Kidney (tissue), 14 donors: Measurements from ENCODE around the gene ITCH. TPM values are rescaled to one million over a fixed set of nuclear protein-coding genes. Genes with fewer than 3 reads are reported as not detected.

Experiments used
- DNase-seq, 5 donors: peaks; one replicate each; pipeline ENCODE4 v3.0.0-alpha.2; 2013 to 2020
- FAIRE-seq: peaks from 2 replicates; lab custom pipeline; 2012; peaks lifted over from hg19 to GRCh38; lab: Jason Lieb, UNC
- H3K27ac ChIP-seq, 2 donors: one replicate each; pipeline ENCODE4 v1.7.0; 2013; ENCODE audit warnings: low read depth in 2 of 2, low read length in 2 of 2, inconsistent platforms in 1 of 2
- H3K27me3 ChIP-seq: one replicate; pipeline ENCODE4 v1.7.1; 2013; ENCODE audit warnings: low read length, inconsistent platforms; ENCODE audit not compliant: control insufficient read depth, insufficient read depth
- H3K36me3 ChIP-seq, 3 donors: one replicate each; pipeline versions ENCODE4 v1.7.0 to v1.7.1; 2013; ENCODE audit warnings: low read length in 3 of 3, control low read depth in 1 of 3, inconsistent platforms in 1 of 3; ENCODE audit not compliant: insufficient read depth in 3 of 3, control insufficient read depth in 2 of 3
- H3K4me1 ChIP-seq, 3 donors: one replicate each; pipeline versions ENCODE4 v1.7.0 to v1.7.1; 2013; ENCODE audit warnings: low read length in 3 of 3, inconsistent platforms in 1 of 3, low read depth in 1 of 3; ENCODE audit not compliant: control insufficient read depth in 2 of 3, insufficient read depth in 2 of 3
- H3K4me3 ChIP-seq, 3 donors: one replicate each; pipeline versions ENCODE4 v1.7.0 to v1.8.1; 2013; ENCODE audit warnings: low read length in 3 of 3, control low read depth in 1 of 3, inconsistent platforms in 1 of 3
- H3K9ac ChIP-seq, 3 donors: one replicate each; pipeline versions ENCODE4 v1.7.0 to v1.7.1; 2013; ENCODE audit warnings: low read length in 3 of 3, control low read depth in 1 of 3, inconsistent platforms in 1 of 3
- H3K9me3 ChIP-seq, 3 donors: one replicate each; pipeline versions ENCODE4 v1.7.0 to v1.7.1; 2013; ENCODE audit warnings: low read length in 3 of 3, control low read depth in 1 of 3, inconsistent platforms in 1 of 3; ENCODE audit not compliant: control insufficient read depth in 2 of 3, insufficient read depth in 1 of 3
- intact Hi-C: fragments of 100-400 bp; cut with DNase I; formaldehyde crosslinking; loops from one replicate; pipeline ENCODE4 v1.11.1; 2022
- polyA plus RNA-seq: library from polyadenylated mRNA; stranded (reverse); fragments of 350-450 nt; fragmentation: Illumina TruSeq; extraction: RNeasy Lipid Tissue Mini Kit (QIAGEN cat#74804); gene quantifications from one replicate; pipeline ENCODE4 v1.2.3, GENCODE V29; 2014; ENCODE audit warnings: low read depth, low replicate concordance; ENCODE audit not compliant: insufficient read depth
- total RNA-seq: library from RNA; stranded (reverse); fragmentation: NEBNext Ultra II Directional; extraction: Animal tissue kit (Norgen Biotek cat#: 25700); gene quantifications from one replicate; pipeline ENCODE4 v1.2.1, GENCODE V29; 2021
- TF ChIP-seq, protein P1 (sequence below): IDR thresholded peaks from 3 replicates; pipeline ENCODE4 v1.5.1; 2012; ENCODE audit warnings: mild to moderate bottlenecking, moderate library complexity, borderline replicate concordance; ENCODE audit not compliant: insufficient read depth; ENCODE audit errors: extremely low read depth
- donor health status: control.
- donor health status: control.
- donor health status: control.
- donor health status: control.
- donor health status: control.
- donor health status: DM: yes; HTN: yes; CAD: no.
- donor health status: Normal renal cell carcinoma (clear cell type).

ITCH gene
- total and polyA plus RNA-seq, 2 donors from 2014 or later, result 10.1 to 63.1 TPM

DNA sequence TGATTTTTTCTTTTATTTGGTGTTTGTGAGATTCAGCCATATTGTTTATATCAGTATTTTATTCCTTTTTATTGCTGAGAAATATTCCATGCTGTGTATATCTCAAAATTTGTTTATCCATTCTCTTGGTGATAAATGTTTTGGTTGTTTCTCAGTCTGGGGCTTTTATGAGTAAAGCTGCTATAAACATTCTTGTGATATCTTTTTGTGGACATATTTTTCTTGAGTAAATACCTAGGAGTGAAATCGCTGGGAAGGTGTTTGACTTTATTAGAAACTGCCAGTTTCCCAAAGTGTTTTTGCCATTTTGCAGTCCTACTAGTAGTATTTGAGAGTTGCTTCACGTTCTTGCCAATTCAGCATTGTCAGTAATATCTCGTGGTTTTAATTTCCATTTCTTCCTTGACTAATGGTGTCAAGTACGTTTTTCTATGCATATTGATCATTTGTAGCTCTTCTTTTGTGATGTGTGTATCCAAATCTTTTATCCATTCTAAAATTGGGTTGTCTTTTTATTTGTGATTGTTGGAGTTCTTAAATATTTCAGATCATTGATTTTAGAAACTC lies 122.1 kb downstream of the ITCH start:
- H3K4me3 ChIP-seq, result no peak overlapping the region
- H3K27ac ChIP-seq, result no peak overlapping the region
- peaks cover 6 to 19% (median 7%) of the 10 kb centered on the region in 3 donors for H3K36me3 ChIP-seq
- TF ChIP-seq, protein P1, sequence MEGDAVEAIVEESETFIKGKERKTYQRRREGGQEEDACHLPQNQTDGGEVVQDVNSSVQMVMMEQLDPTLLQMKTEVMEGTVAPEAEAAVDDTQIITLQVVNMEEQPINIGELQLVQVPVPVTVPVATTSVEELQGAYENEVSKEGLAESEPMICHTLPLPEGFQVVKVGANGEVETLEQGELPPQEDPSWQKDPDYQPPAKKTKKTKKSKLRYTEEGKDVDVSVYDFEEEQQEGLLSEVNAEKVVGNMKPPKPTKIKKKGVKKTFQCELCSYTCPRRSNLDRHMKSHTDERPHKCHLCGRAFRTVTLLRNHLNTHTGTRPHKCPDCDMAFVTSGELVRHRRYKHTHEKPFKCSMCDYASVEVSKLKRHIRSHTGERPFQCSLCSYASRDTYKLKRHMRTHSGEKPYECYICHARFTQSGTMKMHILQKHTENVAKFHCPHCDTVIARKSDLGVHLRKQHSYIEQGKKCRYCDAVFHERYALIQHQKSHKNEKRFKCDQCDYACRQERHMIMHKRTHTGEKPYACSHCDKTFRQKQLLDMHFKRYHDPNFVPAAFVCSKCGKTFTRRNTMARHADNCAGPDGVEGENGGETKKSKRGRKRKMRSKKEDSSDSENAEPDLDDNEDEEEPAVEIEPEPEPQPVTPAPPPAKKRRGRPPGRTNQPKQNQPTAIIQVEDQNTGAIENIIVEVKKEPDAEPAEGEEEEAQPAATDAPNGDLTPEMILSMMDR, result no peak
- FAIRE-seq, result no peak
- intact Hi-C loops, result no loop called here
- H3K9ac ChIP-seq, result no peak overlapping the region
- H3K4me1 ChIP-seq, result peaks cover 0 to 6% (median 0%) of the 10 kb centered on the region in 3 donors
- no peaks in the 10 kb centered on the region for H3K27me3 ChIP-seq
- no peaks in the 10 kb centered on the region for H3K9me3 ChIP-seq
- no peak for DNase-seq

DNA sequence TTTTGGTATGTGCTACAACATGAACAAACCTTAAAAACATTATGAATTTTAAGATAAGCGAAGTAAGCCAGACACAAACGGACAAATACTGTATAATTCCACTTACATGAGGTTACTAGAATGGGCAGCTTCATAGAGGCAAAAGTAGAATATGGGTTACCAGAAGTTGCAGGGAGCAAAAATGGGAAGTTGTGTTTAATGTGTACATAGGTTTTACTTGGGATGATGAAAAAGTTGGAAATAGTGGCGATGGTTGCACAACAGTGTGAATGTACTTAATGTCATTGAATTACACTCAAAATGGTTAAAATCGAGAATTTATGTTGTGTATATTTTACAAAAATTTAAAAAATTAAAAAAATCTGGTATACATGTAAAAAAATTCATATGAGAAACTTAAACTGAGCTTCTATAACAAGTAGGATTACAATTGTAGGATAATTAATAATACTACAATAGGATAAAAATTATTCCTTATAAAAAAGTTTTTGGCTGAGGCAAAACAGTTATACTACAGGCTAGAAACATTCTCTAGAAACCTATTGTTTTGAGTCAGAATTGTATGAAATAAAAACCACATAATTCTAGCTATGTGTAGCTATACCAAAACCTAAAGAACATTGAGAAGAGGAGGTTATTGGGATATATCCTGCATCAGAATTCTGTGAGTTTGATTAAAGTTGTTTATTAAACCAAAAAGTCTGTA lies 128.3 kb downstream of the ITCH start:
- TF ChIP-seq, protein P1, result no peak
- no peaks in the 10 kb centered on the region for H3K9me3 ChIP-seq
- intact Hi-C loops, result no loop called here
- FAIRE-seq, result no peak
- no peak overlapping the region for H3K27ac ChIP-seq
- no peaks in the 10 kb centered on the region for H3K4me1 ChIP-seq
- no peak for DNase-seq
- H3K27me3 ChIP-seq, result no peaks in the 10 kb centered on the region
- peaks cover 16 to 36% (median 18%) of the 10 kb centered on the region in 3 donors for H3K36me3 ChIP-seq
- H3K9ac ChIP-seq, result no peak overlapping the region
- no peak overlapping the region for H3K4me3 ChIP-seq

DNA sequence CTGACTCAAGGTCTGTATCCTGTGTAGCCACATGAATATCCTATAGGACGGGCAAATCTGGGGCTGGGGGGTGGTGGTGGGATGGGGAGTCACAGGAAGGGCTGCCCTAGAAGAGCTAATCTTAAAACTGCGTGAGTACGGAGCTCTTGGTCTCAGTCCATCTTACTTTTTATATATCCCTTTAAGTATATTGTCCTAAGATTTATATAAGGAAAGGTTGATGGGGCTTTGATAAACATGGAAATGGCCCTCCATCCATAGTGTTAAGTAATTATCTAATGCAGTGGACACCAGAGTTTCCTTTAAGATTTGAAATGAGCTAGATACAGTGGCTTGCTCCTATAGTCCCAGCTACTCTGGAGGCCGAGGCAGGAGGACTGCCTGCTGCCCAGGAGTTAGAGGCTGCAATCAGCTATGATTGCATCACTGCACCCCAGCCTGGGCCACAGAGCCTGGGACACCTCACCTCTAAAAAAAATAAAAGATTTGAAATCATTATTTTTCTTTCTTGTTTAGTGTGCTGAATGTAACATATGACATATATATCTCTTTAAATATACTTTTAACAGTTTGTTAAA lies 128.9 kb downstream of the ITCH start:
- no peak for FAIRE-seq
- Histone ChIP-seq H3K4me1 (no peaks in the 10 kb centered on the region), H3K36me3 (peaks cover 16 to 41% (median 18%) of the 10 kb centered on the region in 3 donors), H3K9ac (no peak overlapping the region), H3K27ac (no peak overlapping the region), H3K9me3 (no peaks in the 10 kb centered on the region), H3K27me3 (no peaks in the 10 kb centered on the region), H3K4me3 (no peak overlapping the region)
- DNase-seq, result no peak
- TF ChIP-seq, protein P1, result no peak
- intact Hi-C loops, result no loop called here
